Prostate gland (tissue), 2 donors: ENCODE data around the gene SHISA7. TPM values are rescaled to one million over a fixed set of nuclear protein-coding genes. Genes with fewer than 3 reads are reported as not detected.

ENCODE experiments used
- DNase-seq: peaks from one replicate; pipeline ENCODE4 v3.0.0-alpha.2; 2019; ENCODE audit warnings: low spot score
- H3K27ac ChIP-seq, 2 donors: fragments of 200-600 bp; sonication (generic); 2 replicates each; pipeline ENCODE4 v1.5.1; 2017 to 2019
- H3K27me3 ChIP-seq: fragments of 200-600 bp; sonication (generic); replicated peaks from 2 replicates; pipeline ENCODE4 v1.5.1; 2019; ENCODE audit not compliant: insufficient read depth
- H3K36me3 ChIP-seq, 2 donors: fragments of 200-600 bp; sonication (generic); 1 replicate in 1 of 2; 2 replicates in 1 of 2; pipeline versions ENCODE4 v1.5.1 to v1.8.1; 2017 to 2019
- H3K4me1 ChIP-seq: fragments of 200-600 bp; sonication (generic); replicated peaks from 2 replicates; pipeline ENCODE4 v1.5.1; 2019
- H3K4me3 ChIP-seq, 2 donors: fragments of 200-600 bp; sonication (generic); 2 replicates each; pipeline ENCODE4 v1.5.1; 2017 to 2019
- H3K9me3 ChIP-seq: fragments of 200-600 bp; sonication (generic); 2 replicates; pipeline ENCODE4 v1.5.1; 2017
- CTCF ChIP-seq, 4 experiments: fragments of 200-600 bp in 2 of 4; fragments of 450-650 bp in 2 of 4; sonication (generic) in 2 of 4; IDR thresholded peaks; 1 replicate in 3 of 4; 2 replicates in 1 of 4; pipeline ENCODE4 v1.5.1; 2016 to 2019; ENCODE audit warnings: antibody characterized with exemption in 4 of 4, mild to moderate bottlenecking in 2 of 4, moderate library complexity in 2 of 4
- POLR2A ChIP-seq: fragments of 450-650 bp; IDR thresholded peaks from one replicate; pipeline ENCODE4 v1.6.1; 2016; ENCODE audit warnings: antibody characterized with exemption, mild to moderate bottlenecking
- POLR2AphosphoS5 ChIP-seq: sonication (generic); formaldehyde crosslinking; IDR thresholded peaks from one replicate; pipeline ENCODE4 v1.6.1; 2017; ENCODE audit warnings: antibody characterized with exemption
- WGBS: methylation state at CpG from one replicate; pipeline ENCODE4 v1.1.5; 2018; 5-methylcytosine and 5-hydroxymethylcytosine counted together
- intact Hi-C: fragments of 100-400 bp; cut with DNase I; formaldehyde crosslinking; loops from one replicate; pipeline ENCODE4 v1.14.2; 2022
- total RNA-seq, 2 donors: library from RNA; depleted of rRNA; stranded (reverse); fragments of >200 nt; gene quantifications; one replicate each; pipeline ENCODE4 v1.1.0, GENCODE V29; 2016

Gene SHISA7
- total RNA-seq, 2 donors from 2014 or later = not detected

DNA sequence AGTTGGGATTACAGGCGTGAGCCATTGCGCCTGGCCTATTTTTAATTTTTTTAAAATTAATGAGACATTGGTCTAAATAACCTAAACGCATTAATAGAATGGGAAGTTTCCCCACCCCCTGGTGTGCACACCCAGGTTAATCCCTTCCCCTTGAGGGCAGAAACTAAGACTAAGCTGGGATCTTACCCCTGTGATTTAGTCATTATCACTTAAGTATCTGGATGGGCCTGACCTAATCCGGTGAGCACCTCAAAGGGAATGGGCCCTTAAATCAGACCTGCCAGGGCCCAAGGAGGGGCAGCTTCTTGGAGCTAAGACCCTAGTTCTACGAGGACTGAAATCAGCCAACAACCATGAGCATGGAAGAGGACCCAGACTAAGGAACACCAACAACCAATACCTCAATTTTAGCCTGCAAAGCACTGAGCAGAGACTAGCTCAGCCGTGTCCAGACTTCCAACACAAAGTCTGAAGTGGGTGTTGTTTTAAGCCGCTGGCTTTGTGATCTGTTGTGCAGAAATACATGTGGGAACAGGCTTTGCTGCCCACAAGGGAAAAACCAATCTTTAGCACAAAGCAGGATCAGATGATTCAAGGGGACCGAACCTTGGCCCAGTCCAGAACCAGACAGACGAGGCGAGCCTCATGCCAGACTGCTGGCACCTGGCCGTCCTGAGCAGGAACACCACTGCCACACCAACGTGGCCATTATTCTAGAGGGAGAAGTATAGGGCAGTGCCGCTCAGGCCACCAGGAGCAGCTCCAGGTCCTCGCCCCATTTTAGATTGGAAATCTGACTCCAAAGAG is 42.6 kb downstream of the SHISA7 start:
- Histone ChIP-seq H3K27ac (peak overlapping the region in 1 of 2 donors; percentile 11), H3K27me3 (no peaks in the 10 kb centered on the region), H3K36me3 (peaks cover 0 to 4% of the 10 kb centered on the region in 2 donors), H3K4me3 (no peak overlapping the region), H3K9me3 (no peaks in the 10 kb centered on the region), H3K4me1 (no peaks in the 10 kb centered on the region)
- intact Hi-C loops = no loop called here
- TF ChIP-seq POLR2A = no peak
- peak; percentile 5 for TF ChIP-seq POLR2AphosphoS5
- WGBS = 66% methylated on average over 14 of the region's 14 CpGs
- DNase-seq = no peak

DNA sequence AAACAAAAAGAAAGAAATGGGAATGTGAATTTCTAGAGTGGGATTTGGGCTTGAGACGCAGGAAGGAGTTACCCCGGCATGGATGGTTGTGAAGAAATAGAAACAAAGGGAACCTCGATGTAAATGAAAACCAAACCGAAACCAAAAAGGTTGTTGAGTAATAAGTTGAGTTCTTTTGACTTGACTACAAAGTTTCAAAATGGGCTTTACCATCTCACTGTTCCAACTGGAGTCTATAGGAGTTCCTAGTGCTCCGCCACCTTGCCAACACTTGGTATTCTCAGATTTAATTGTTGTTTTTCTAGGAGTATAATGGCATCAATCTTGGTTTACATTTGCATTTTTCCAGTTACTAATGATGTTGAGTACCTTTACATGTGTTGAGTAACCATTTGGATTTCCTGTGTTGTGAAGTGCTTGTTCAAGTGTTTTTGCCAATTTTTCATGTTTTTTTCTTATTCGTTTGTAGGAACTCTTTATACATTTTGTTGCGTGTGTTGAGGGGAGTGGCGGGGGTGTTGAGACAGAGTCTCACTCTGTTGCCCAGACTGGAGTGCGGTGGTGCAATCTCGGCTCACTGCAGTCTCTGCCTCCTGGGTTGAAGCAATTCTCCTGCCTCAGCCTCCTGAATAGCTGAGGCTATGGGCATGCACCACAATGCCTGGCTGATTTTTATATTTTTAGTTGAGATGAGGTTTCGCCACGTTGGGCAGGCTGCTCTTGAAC is 44.7 kb downstream of the SHISA7 start:
- no peak overlapping the region for H3K27ac ChIP-seq

DNA sequence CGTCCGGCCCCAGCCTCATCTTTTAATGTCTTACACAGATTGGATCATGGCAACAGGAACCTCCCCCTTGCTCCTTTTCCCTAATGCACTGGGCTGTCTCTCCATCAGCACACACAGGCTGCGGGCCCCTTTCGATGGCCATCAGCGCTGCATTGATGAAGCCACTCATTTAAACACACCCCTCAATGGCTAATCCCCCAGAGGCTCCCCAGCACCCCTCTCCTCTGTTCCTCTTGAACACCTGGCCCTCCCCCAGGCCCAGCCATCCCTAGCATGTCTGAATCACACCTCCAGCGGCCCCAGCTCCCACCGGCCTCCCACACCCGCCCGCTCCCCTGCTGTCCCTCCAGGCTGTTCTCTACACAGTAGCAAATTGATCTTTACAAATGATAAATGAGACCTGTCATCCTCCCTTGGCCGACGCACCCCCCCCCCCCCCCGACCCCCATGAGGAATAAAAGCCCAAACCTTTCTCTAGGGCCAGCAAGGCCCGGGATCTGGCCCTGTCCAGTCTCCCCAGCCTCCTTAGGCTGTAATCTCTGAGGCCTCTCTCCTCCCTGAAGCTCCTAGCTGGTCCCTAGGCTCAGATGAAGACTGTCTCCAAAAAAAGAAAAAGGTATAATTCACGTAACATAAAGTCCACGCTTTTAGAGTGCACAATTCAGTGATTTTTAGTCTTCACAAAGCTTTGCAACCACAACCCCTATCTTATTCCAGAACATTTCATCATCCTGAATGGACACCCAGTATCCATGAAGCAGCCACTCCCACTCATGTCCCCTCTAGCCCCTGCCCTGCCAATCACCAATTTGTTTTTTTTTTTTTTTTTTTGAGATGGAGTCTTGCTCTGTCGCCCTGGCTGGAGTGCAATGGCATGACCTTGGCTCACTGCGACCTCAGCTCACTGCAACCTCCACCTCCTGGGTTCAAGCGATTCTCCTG is 50.0 kb downstream of the SHISA7 start:
- Histone ChIP-seq H3K4me3 (no peak overlapping the region), H3K27me3 (no peaks in the 10 kb centered on the region), H3K27ac (no peak overlapping the region), H3K4me1 (peaks cover 7% of the 10 kb centered on the region), H3K9me3 (no peaks in the 10 kb centered on the region), H3K36me3 (peaks cover 0 to under 1% of the 10 kb centered on the region in 2 donors)
- 66% methylated on average over 18 of the region's 18 CpGs for WGBS
- no peak for DNase-seq
- intact Hi-C loops = no loop called here
- TF ChIP-seq POLR2A (no peak), POLR2AphosphoS5 (no peak), CTCF (IDR thresholded peaks at IDR 0.05) (no peak)

More for the DNA sequence above, 44.7 kb downstream of the SHISA7 start:
- Histone ChIP-seq H3K36me3 (peaks cover 0 to 4% of the 10 kb centered on the region in 2 donors), H3K9me3 (no peaks in the 10 kb centered on the region), H3K27me3 (no peaks in the 10 kb centered on the region), H3K4me1 (no peaks in the 10 kb centered on the region), H3K4me3 (no peak overlapping the region)
- TF ChIP-seq CTCF (IDR thresholded peaks at IDR 0.05) = no peak
- WGBS = 89% methylated on average over 12 of the region's 12 CpGs
- DNase-seq = no peak
- intact Hi-C loops = no loop called here

GRCh38 chr19:55391702-55392615 is 51.1 kb downstream of the SHISA7 start:
- peaks cover 0 to 5% of the 10 kb centered on the region in 2 donors for H3K36me3 ChIP-seq
- no peaks in the 10 kb centered on the region for H3K27me3 ChIP-seq
- DNase-seq = no peak
- no peaks in the 10 kb centered on the region for H3K9me3 ChIP-seq
- intact Hi-C loops = no loop called here
- WGBS = 75% methylated on average over 18 of the region's 18 CpGs
- H3K27ac ChIP-seq = no peak overlapping the region
- peaks cover 18% of the 10 kb centered on the region for H3K4me1 ChIP-seq
- TF ChIP-seq POLR2A (no peak), CTCF (IDR thresholded peaks at IDR 0.05) (no peak), POLR2AphosphoS5 (no peak)
- no peak overlapping the region for H3K4me3 ChIP-seq
